AG09309 (cell line): ENCODE results near the gene PRELID2.

Experiments used
- DNase-seq: peaks from one replicate; pipeline ENCODE4 v3.0.0-alpha.2; 2010; ENCODE audit warnings: low read depth
- H3K4me3 ChIP-seq: 2 replicates; pipeline ENCODE4 v1.5.1; 2011; ENCODE audit warnings: mild to moderate bottlenecking, low read depth, low read length, moderate library complexity; ENCODE audit not compliant: control insufficient read depth
- TF ChIP-seq, protein P1 (sequence below): IDR thresholded peaks from 2 replicates; pipeline ENCODE4 v1.5.1; 2011; ENCODE audit warnings: mild to moderate bottlenecking, low read depth, low read length, inconsistent platforms; ENCODE audit not compliant: insufficient read depth, control insufficient read depth; ENCODE audit errors: missing control alignments

Gene PRELID2

DNA sequence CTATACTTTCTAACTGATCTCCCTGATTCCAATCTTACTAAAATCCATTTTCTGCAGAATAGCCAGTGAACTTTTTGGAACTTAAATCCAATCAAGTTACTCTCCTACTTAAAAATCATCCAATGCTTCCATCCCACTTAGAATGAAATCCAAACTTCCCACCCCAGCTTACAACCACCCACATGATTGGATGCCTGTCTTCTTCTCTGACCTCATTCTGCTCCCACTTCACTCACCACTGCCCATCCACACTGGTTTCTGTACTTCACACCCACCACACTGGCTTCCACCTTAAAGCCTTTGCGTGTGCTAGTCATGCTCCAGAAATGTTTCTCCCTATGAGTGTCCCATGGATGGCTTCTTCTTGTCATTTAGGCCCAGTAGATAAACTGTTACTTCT, 119.7 kb downstream of the PRELID2 start:
- TF ChIP-seq, protein P1, sequence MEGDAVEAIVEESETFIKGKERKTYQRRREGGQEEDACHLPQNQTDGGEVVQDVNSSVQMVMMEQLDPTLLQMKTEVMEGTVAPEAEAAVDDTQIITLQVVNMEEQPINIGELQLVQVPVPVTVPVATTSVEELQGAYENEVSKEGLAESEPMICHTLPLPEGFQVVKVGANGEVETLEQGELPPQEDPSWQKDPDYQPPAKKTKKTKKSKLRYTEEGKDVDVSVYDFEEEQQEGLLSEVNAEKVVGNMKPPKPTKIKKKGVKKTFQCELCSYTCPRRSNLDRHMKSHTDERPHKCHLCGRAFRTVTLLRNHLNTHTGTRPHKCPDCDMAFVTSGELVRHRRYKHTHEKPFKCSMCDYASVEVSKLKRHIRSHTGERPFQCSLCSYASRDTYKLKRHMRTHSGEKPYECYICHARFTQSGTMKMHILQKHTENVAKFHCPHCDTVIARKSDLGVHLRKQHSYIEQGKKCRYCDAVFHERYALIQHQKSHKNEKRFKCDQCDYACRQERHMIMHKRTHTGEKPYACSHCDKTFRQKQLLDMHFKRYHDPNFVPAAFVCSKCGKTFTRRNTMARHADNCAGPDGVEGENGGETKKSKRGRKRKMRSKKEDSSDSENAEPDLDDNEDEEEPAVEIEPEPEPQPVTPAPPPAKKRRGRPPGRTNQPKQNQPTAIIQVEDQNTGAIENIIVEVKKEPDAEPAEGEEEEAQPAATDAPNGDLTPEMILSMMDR: no peak
- no peak for DNase-seq
- H3K4me3 ChIP-seq: no peak overlapping the region

DNA sequence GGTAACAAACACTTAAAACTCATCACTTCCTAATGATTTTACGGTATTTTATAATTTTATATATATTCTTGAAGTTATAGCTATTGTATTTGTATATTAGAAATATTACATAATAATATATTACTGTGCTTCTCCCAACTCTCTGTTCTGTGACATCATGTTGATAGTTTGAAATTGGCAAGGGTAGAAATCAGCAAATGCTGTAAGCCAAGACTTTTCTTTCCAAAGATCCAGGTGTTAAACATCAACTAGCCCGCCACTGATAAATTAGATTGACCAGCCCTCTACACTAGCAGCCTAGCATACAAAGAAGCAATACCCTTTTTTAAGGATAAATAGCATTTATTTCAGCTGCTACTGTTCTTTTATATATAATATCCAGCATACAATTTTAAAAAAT, 122.9 kb downstream of the PRELID2 start:
- no peak for DNase-seq
- TF ChIP-seq, protein P1: no peak
- H3K4me3 ChIP-seq: no peak overlapping the region

DNA sequence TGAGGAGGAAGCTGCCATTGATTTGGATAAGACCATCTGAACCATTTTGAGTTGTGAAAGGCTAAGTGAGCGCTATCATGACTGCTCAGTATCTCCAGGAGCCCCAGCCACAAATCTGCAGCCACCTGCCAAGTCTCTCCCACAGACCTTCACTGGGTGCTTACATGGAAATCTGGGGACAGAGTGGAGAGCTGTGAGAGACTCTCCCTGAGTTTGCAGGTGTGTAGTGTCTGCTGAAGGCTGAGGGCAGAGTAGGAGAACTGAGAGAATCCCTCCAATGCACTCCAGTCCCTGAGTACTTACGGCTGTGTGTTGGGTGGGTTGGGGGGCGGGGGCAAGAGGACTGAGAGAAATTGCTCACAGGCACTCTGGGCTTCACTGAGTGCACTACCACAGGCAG, 123.7 kb downstream of the PRELID2 start:
- H3K4me3 ChIP-seq: no peak overlapping the region
- TF ChIP-seq, protein P1: no peak
- DNase-seq: no peak
